Prostate gland (tissue), 2 donors: ENCODE results near the gene ST6GALNAC4.

Experiments
- POLR2A ChIP-seq: fragments of 450-650 bp; IDR thresholded peaks from one replicate; pipeline ENCODE4 v1.6.1; 2016; ENCODE audit warnings: antibody characterized with exemption, mild to moderate bottlenecking
- TF ChIP-seq, protein P1 (sequence below), 4 experiments: fragments of 200-600 bp in 2 of 4; fragments of 450-650 bp in 2 of 4; sonication (generic) in 2 of 4; IDR thresholded peaks; 1 replicate in 3 of 4; 2 replicates in 1 of 4; pipeline ENCODE4 v1.5.1; 2016 to 2019; ENCODE audit warnings: antibody characterized with exemption in 4 of 4, mild to moderate bottlenecking in 2 of 4, moderate library complexity in 2 of 4

DNA sequence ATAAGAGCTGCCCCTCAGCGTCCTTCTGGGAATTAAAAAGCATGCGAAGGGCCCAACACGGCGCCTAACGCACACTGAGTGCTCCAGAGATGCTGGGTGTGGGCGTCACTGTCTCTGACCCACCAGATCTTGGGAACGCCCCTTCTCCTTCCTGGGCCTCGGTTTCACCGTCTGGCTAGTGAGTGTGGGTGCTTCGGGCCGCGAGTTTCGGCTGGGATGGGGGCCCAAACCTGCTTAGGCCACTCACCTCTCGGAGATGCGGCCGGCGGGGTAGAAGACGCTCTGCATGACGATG lies 10.0 kb upstream of the ST6GALNAC4 start:
- TF ChIP-seq, protein P1, sequence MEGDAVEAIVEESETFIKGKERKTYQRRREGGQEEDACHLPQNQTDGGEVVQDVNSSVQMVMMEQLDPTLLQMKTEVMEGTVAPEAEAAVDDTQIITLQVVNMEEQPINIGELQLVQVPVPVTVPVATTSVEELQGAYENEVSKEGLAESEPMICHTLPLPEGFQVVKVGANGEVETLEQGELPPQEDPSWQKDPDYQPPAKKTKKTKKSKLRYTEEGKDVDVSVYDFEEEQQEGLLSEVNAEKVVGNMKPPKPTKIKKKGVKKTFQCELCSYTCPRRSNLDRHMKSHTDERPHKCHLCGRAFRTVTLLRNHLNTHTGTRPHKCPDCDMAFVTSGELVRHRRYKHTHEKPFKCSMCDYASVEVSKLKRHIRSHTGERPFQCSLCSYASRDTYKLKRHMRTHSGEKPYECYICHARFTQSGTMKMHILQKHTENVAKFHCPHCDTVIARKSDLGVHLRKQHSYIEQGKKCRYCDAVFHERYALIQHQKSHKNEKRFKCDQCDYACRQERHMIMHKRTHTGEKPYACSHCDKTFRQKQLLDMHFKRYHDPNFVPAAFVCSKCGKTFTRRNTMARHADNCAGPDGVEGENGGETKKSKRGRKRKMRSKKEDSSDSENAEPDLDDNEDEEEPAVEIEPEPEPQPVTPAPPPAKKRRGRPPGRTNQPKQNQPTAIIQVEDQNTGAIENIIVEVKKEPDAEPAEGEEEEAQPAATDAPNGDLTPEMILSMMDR (IDR thresholded peaks at IDR 0.05), result no peak
- TF ChIP-seq POLR2A, result no peak
